OCI-M2 (cell line): ENCODE measurements around the gene ZPBP2.

Source experiments
- DNase-seq: peaks from one replicate; lab custom pipeline; 2025; ENCODE audit not compliant: unreplicated experiment; lab: John Stamatoyannopoulos, UW

ZPBP2 gene

DNA sequence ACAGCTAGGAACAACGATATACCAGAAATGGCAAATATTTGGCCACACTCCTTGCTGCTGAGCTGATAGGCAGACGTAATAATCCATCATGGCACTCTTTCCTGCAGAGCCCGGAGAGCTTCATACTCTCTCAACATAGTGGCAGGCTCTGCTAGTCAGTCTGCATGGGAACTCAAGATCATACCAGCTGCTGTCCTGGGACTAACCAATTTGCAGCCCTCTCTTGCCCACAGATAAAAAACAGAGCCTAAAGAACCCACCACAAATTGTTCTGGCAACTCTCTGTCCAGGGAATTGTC, 36.9 kb downstream of the ZPBP2 start:
- no peak for DNase-seq

DNA sequence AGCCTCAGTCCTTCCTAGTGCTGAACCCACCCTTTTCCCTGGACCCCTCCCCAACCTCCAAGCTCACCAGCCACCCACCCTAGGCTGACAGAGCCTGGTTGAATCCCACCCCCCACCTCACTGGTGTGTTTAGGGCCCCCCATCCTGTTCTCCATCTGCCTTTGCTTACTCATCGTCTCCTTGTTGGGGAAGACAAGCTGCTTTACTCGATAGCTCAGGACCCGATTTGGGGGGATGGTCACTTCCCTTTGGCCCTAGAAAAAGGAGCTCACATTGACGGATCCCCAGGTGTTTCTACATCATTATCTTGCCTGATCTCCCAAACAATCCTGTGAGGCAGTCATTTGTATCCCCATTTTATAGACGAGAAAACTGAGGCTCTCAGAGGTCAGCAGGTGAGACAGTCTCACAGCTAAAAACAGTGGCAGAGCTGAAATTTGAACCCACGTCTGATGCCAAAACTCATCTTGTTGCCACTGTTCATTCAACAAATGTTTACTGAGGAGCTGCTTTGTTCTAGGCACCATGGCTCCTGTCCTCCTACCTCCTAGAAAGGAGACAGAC, 40.9 kb downstream of the ZPBP2 start:
- DNase-seq: no peak

DNA sequence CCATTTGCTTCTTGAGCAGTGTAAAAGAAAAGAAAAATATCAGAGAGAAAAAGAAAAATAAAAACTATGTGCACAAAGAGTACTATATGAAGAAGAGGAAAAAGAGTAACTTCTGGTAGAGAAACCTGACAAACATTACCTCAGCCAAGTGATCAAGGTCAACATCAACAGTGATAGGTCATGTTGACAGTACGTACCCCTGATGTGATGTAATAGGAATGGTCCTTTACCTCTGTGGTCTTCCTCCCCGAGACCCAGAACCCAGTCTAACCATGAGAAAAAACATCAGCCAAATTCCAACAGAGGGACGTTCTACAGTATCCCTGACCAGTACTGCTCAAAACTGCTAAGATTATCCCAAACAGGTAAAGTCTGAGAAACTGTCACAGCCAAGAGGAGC, 46.0 kb downstream of the ZPBP2 start:
- no peak for DNase-seq

DNA sequence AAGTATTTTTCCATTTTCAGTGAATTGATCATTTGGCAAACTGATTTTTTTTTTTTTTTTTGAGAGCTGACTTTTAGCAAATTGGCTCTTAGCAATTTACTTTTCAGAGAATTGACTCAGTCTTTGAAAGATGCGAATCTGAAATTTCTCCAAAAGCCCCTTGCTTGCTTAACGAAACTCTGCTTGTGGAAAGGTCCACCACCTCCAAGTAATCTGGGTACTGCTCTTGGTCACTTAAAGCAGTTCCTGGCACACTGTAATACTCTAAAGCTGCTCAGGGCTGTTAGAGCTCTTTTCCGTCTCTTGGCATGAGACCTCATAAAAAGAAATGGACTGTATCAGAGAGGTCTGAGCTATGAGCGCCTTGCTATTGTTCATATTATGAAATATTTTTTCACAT, 47.6 kb downstream of the ZPBP2 start:
- no peak for DNase-seq

DNA sequence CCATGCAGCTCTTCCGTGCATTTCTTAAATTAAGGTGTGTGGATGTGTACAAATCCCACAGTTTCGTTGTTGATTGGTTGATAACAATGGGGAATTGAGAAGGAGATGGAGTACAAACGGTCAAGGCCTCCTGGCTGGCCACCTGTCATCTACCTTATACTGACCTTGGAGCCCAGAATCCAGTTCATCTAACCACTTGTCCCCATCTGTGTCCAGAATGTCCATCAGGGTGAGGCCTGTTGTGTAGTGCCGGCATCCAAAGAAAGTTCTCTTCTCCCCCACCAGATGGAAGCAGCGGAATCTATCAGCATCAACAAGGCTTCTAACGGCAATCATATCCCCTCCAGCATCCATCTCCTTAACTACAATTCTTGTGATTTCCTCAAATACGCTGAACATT, 48.9 kb downstream of the ZPBP2 start:
- DNase-seq: no peak

DNA sequence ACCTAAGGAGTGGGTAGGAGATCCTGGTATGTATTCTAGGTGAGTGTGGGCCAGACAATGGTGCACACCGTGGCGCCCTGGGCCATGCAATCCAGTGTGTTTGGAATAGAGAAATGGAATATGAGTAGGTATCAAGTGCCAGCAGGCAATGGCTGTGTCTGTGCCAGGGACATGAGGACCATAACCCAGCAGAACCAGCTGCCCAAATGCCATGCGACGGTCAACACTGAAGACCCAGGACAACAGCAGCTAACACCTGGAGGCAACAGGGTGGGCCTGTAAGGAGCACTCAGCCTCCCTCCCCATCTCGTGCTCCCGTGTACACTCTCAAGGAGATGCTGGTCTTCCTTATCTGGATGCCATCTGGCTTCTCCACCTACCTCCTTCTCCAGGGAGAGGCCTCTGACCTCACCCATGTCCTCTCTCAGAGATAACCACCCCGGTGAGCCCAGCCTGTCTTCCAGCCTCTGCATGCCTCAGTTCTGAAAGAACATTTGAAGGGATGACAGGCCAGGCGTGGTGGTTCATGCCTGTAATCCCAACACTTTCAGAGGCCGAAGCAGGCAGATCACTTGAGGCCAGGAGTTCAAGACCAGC, 51.2 kb downstream of the ZPBP2 start:
- DNase-seq: no peak

DNA sequence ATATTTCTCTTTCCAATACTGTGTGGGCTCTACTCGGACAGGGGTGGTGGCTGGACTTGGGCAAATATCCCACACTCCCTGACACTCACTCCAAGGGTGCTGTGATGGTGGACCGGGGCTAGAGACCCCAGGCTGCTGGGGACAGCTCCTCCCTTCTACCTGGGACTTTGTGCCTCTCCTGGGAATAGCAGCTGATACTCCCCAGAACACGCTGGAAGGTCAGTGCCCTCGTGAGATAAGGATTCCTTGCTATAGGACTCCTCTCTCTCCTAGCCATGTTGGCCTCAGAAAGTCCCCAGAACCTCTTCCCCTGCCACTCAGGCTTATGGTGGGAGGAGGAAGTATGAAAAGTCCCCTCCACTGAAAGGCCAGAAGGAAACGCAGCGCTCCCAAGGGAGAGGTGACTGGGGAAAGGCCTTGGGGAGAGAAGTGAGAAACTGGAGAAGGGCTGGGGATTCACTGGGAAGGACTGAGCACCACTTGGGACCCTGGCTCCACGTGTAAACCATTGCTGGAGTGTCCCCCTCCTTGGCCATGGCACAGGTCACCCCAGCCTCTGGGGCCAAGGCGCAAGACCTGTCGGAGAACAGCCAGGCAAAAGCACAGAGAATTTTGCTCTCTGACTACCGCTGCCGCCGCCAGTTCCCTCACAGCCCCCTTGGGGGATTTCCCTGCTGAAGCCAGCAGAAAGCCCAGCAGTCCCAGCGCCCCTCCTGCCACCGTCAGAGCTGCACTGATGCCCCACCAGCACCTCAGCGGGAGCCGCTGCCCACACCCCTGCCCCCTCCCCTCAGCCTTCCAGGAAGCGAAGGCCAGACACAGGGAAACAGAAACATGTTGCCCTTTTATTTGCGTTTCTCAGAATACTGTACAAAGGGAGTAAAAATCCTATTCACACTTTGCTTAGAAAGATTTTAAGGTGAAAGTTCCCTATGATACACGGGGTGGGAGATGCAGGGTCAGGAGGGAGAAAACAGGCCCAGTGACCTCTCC, 52.5 kb downstream of the ZPBP2 start:
- no peak for DNase-seq

DNA sequence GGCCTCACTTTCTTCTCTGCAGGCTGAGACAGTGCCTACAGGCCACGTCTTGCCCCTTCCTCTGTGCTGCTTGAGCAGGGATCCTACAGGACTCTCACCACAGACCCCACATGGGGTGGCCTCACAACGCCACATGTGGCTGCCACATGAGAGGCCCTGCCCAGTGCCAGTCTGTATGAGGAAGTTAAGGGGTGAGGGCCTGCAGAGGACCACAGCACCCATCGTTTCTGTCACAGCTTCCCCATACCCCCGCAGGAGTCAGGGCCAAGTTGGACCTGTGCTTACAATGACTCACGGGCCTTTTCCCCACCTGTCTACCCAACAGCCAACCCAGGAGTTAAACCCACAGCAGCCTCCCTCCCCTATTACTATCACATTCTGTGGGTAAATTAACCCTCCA, 53.3 kb downstream of the ZPBP2 start:
- no peak for DNase-seq

DNA sequence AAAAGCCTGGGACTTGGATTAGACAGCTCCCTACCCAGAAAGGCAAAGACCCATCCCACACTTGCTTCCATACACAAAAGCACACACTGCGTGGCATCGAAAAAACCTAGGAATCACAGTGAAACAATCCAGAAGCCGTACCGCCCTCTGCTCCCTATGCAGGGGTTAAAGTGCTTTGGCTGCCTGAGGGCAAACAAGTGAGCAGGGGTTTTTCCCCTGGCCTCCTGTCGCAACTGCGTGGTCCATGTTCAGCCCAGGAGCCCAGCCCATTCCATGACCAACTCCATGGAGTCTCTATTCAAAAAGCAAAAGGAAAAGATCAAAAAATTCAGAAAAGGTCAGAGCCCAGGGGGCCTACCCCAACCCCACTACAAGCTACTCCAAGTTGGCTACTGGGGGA, 54.0 kb downstream of the ZPBP2 start:
- no peak for DNase-seq

DNA sequence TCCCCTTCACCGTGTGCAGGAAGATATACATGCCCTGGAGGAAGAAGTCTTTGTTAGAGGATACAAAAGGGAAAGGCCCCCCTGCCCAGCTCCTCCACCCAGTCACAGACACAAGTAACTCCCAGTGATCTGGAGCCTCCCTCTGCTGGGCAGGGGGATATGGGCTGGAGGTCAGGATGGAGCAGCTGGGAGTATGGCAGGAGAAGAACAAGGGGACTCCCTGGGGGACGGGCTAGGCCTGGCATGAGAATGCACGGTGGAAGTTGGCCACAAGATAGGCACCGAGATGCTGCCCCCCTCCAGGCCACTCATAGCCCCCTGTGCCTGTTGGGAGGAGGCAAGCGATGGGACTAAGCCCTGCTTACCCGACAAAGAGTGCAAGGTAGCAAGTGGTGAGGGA, 55.2 kb downstream of the ZPBP2 start:
- no peak for DNase-seq

DNA sequence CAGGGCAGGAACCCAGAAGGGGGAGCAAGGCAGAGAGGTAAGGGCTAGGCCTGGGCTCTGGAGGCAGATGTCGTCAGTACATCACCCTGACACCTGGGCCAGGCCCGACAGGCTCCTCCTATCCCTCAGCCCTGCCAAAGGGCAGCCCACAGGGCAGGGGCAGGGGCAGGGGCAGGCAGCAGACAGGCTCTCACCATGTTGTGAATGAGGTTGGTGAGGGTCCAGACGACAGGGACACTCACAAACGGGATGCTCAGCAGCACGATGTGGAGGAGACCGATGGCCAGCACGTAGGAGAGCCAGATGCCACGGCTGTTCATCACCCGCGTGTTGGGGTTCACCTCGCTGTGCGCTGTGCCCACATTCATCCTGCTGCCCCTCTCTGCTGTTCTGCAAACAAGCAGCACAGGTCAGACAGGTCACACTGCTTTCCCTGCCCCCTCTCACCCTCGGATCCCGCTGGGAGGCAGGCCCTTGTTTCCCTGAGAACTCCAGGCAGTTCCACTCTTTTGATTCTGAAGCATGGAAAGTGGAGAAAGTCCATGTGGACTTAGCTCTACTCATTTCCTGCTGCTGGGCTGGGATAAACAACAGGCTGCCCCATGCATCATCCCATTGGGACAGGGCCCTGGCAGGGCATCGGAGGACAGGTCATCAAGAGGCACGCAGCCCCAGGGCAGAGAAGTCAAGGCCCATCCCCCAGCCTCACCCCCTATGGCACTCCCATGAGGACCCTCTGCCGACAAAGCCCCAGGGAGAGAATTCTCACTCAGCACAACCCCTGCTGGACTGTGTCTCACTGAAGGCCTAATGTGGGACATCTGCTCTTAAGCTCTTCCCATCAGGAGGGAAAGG, 56.1 kb downstream of the ZPBP2 start:
- no peak for DNase-seq

DNA sequence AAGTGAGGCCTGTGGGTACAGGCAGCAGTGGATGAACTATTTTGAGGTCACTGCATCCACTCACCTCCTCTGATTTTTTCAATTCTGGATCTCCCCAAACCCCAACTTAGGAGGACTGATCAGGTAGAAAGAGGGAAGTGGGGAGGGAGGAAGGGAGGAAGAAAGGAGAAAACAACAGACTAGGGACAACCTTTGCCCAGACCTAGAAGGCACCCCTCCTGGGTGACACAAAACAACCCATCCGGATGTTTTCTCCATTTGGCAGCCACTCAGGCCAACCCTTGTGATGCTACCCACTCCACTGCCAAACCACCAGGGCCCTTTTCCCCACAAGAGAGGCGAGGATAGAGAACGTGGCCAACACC, 56.7 kb downstream of the ZPBP2 start:
- DNase-seq: no peak

DNA sequence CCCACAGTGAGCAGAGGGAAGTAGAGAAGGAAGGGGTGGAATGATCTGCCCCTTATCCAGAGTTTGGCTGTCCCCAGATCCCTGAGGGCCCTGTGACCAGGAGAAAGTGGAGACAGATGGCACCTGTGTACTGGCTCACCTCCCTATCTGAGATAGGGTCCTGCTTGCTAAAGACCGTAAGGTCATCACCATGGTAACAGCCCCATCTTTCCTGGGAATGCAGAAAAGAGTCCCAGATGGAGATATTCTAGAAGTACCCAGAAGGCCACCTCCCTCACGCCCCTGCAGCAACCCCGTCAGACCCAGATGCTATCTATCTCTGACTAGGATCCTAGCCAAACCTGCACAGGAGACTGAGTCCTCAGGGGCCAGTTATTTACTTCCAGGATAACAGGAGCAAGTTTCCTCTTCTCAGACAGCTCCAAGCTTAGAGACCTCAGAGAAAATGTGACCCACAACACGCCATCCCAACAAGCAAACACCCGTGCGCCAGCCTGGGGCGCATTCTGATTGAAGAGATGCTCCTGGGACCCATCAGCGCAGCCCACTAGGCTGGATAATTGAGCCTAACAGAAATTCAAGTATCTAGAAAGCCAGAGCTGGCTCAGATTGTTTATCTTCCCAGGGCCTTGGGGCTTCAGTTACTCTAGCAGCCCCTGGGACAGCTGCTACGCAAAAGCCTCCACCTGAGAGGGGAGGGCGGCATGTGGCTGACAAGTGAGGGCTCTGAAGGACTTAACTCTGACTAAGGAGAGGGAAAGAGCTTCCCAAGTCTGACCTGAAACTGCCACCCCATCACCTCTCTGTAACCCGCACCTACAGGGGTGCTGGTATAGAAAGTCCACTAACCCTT, 57.5 kb downstream of the ZPBP2 start:
- no peak for DNase-seq

DNA sequence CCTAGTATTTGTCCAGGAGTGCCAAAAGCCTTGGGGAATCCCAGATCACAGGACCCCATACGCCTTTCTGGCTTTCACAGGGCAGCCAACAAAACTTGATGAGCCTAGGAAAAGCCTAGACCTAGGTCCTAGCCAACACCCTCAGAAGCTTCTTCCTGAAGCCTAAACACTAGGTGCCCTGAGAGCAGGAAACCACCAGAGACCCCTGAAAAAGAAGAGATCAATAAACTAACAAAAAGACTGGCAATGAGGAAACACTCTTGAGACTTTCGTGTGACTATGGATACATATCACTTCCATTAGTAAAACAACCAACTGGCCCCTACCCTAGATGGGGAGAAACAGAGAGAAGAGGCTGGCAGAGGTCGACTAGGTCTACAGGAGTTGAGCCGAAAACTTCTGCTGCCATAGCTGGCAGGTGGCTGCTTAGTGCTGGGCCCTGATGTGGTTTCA, 58.2 kb downstream of the ZPBP2 start:
- DNase-seq: no peak

DNA sequence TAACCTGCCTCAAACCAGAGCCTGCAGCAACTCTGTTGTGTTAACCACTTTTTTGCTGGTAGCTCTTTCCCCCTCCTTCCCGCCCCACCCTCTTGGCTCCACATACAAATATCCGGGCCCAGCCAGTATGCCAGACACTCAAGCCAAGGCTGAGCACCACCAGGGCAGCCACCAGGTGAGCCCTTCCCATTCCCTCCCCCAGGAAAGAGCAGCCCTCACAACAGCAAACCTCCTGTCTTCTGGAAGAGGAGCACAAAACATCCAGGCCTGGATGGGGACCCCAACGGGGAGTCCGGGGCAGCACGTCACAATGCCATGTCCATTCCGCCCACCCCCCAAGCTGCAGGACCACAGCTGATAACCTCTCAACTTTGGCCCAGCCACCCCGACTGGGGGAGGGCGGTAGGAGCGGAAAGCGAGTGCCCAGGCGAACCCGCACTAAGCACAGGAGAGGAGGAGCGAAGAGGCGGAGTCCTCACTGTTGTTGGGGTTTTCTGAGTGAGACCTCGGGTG, 58.6 kb downstream of the ZPBP2 start:
- DNase-seq: no peak
